Neural progenitor cell (in vitro differentiated cells): ENCODE results near the gene TRHDE.

Experiments
- CTCF ChIP-seq: fragments of 200-600 bp; sonication (generic); IDR thresholded peaks from 2 replicates; pipeline ENCODE4 v1.5.1; 2017; ENCODE audit warnings: antibody characterized with exemption, mild to moderate bottlenecking
- EZH2 ChIP-seq: fragments of 200-600 bp; sonication (generic); IDR thresholded peaks from 2 replicates; pipeline ENCODE4 v1.6.1; 2017; ENCODE audit warnings: antibody characterized with exemption, mild to moderate bottlenecking, moderate library complexity
- EZH2phosphoT487 ChIP-seq: fragments of 200-600 bp; sonication (generic); IDR thresholded peaks from 2 replicates; pipeline ENCODE4 v1.6.1; 2017; ENCODE audit warnings: antibody characterized with exemption

- TF ChIP-seq CTCF = no peak
- TF ChIP-seq EZH2 = no peak
- no peak for TF ChIP-seq EZH2phosphoT487
These were observed 3.4 kb downstream of the TRHDE start for GRCh38 chr12:72275526-72275925.
